Heart right ventricle (tissue), 16 donors: ENCODE measurements around the gene EEFSEC. TPM values are rescaled to one million over a fixed set of nuclear protein-coding genes. Genes with fewer than 3 reads are reported as not detected.

Experiments used
- ATAC-seq, 8 donors: fragments of 200-7000 bp; cut with Tn5 transposase; one replicate each; pipeline ENCODE4 v1.9.1; 2020; ENCODE audit warnings: mild to moderate bottlenecking in 8 of 8, moderate library complexity in 8 of 8, moderate number of reproducible peaks in 1 of 8
- DNase-seq, 2 donors: peaks; one replicate each; pipeline ENCODE4 v3.0.0-alpha.2; 2020
- H3K27ac ChIP-seq, 10 donors: fragments of 200-600 bp; sonication (generic) in 2 of 10; one replicate each; pipeline versions ENCODE4 v1.5.0 to v1.8.0; 2020 to 2022; ENCODE audit warnings: mild to moderate bottlenecking in 3 of 10
- H3K27me3 ChIP-seq, 7 donors: fragments of 200-600 bp; one replicate each; pipeline ENCODE4 v1.8.0; 2021 to 2022; ENCODE audit warnings: mild to moderate bottlenecking in 2 of 7
- H3K36me3 ChIP-seq, 9 donors: fragments of 200-600 bp; sonication (generic) in 1 of 9; one replicate each; pipeline versions ENCODE4 v1.5.0 to v1.8.0; 2020 to 2022; ENCODE audit warnings: mild to moderate bottlenecking in 2 of 9
- H3K4me1 ChIP-seq, 9 donors: fragments of 200-600 bp; sonication (generic) in 1 of 9; one replicate each; pipeline versions ENCODE4 v1.5.0 to v1.8.0; 2020 to 2022; ENCODE audit warnings: mild to moderate bottlenecking in 4 of 9
- H3K4me3 ChIP-seq, 10 donors: fragments of 200-600 bp; sonication (generic) in 2 of 10; one replicate each; pipeline versions ENCODE4 v1.5.0 to v1.8.0; 2020 to 2022; ENCODE audit warnings: mild to moderate bottlenecking in 7 of 10, moderate library complexity in 2 of 10
- H3K9me3 ChIP-seq, 11 donors: fragments of 200-600 bp in 10 of 11; sonication (generic) in 2 of 11; one replicate each; pipeline versions ENCODE4 v1.5.0 to v1.8.0; 2013 to 2022; ENCODE audit warnings: mild to moderate bottlenecking in 2 of 11, control low read depth in 1 of 11, moderate library complexity in 1 of 11
- WGBS, 2 donors: extraction: QIAGEN DNeasy Blood & Tissue Kit; methylation state at CpG; one replicate each; pipeline ENCODE4 v1.1.7; 2013; ENCODE audit warnings: inconsistent platforms in 1 of 2; 5-methylcytosine and 5-hydroxymethylcytosine counted together
- intact Hi-C, 10 donors: fragments of 100-400 bp; cut with DNase I; formaldehyde crosslinking; loops; one replicate each; pipeline versions ENCODE4 v1.11.1 to v1.14.2; 2022
- polyA plus RNA-seq, 2 donors: library from polyadenylated mRNA; stranded (reverse); fragments of 200-250 nt; gene quantifications; one replicate each; pipeline ENCODE4 v1.2.3, GENCODE V29; 2013
- total RNA-seq, 10 donors: library from RNA; stranded (reverse); fragmentation: NEBNext Ultra II Directional in 3 of 10; extraction: Animal tissue kit (Norgen Biotek cat#: 25700) in 3 of 10; gene quantifications; one replicate each; pipeline versions ENCODE4 v1.2.1 to v1.2.4, GENCODE V29; 2021 to 2023
- TF ChIP-seq, protein P1 (sequence below), 9 donors: fragments of 200-600 bp; sonication (generic) in 2 of 9; IDR thresholded peaks; one replicate each; pipeline versions ENCODE4 v1.5.0 to v1.8.0; 2021 to 2022; ENCODE audit warnings: antibody characterized with exemption in 9 of 9, mild to moderate bottlenecking in 5 of 9, moderate library complexity in 1 of 9
- donor health status: Arrhythmogenic right ventricular cardiomyopathy.
- donor health status: ischemic (EF 13 %, LVEDD 7.1; RV severe dilation, severe dysfunction).
- donor health status: healthy with polysubstance abuse.
- donor health status: DM: no; HTN: yes; CAD: no.
- donor health status: DM: no; HTN: no; CAD: no.
- donor health status: ischemic (EF 25% LVEDD 6.9; RV normal size, moderate dysfunction).
- donor health status: ischemic (EF 25% LVEDD 5.7; RV mildly dilated, moderate dysfunction).
- donor health status: healthy.
- donor health status: DM: yes; HTN: yes; CAD: no.
- donor health status: Ischemic cardiomyopathy.
- donor health status: ischemic (EF 35%, LVEDD 5.7; RV mildly dilated, moderate dysfunction).
- donor health status: nonischemic (EF 11% LVEDD 7.7; RV severe dilation, severe dysfunction).
- donor health status: DM: yes; HTN: yes; CAD: no.
- donor health status: PGD.
- donor health status: ischemic (EF 29% LVEDD 5.4; RV normal size, mild dysfunction).
- donor health status: nonischemic (EF 23%, LVEDD 6.1; RV moderate dilation, normal function).

EEFSEC gene
- total and polyA plus RNA-seq, 12 donors = 16.5 to 29.5 (median 25.0) TPM

DNA sequence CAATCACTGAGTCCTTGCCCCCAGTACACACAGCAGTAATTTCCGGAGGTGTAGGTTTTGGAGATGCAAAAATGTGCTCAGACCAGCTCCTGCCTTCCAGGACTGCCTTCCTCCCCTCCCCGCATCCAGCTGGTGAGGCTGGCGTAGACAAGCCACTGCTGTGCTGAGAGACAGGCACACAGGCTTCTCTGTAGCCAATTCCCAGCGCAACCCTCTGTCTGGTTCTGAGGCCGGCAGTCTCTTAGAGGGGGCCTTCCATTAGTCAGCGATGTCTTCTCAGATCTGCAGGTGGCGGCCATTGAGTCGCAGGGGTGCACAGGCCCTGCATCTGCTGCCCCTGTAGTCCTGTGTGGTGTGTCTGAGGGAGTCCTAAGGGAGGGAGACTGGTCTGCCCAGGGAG is 199.0 kb downstream of the EEFSEC start:
- peaks cover 0 to 19% (median 3%) of the 10 kb centered on the region in 9 donors for H3K4me1 ChIP-seq
- WGBS, 2 donors = 96 to 98% methylated on average over 8 of the region's 8 CpGs
- intact Hi-C loops = no loop called here
- H3K27ac ChIP-seq = no peak overlapping the region
- no peaks in the 10 kb centered on the region for H3K9me3 ChIP-seq
- DNase-seq (no peak), ATAC-seq (no peak)
- H3K4me3 ChIP-seq = no peak overlapping the region
- peaks cover 0 to 18% (median 0%) of the 10 kb centered on the region in 9 donors for H3K36me3 ChIP-seq
- TF ChIP-seq, protein P1, sequence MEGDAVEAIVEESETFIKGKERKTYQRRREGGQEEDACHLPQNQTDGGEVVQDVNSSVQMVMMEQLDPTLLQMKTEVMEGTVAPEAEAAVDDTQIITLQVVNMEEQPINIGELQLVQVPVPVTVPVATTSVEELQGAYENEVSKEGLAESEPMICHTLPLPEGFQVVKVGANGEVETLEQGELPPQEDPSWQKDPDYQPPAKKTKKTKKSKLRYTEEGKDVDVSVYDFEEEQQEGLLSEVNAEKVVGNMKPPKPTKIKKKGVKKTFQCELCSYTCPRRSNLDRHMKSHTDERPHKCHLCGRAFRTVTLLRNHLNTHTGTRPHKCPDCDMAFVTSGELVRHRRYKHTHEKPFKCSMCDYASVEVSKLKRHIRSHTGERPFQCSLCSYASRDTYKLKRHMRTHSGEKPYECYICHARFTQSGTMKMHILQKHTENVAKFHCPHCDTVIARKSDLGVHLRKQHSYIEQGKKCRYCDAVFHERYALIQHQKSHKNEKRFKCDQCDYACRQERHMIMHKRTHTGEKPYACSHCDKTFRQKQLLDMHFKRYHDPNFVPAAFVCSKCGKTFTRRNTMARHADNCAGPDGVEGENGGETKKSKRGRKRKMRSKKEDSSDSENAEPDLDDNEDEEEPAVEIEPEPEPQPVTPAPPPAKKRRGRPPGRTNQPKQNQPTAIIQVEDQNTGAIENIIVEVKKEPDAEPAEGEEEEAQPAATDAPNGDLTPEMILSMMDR (IDR thresholded peaks at IDR 0.05) = no peak
- no peaks in the 10 kb centered on the region for H3K27me3 ChIP-seq

DNA sequence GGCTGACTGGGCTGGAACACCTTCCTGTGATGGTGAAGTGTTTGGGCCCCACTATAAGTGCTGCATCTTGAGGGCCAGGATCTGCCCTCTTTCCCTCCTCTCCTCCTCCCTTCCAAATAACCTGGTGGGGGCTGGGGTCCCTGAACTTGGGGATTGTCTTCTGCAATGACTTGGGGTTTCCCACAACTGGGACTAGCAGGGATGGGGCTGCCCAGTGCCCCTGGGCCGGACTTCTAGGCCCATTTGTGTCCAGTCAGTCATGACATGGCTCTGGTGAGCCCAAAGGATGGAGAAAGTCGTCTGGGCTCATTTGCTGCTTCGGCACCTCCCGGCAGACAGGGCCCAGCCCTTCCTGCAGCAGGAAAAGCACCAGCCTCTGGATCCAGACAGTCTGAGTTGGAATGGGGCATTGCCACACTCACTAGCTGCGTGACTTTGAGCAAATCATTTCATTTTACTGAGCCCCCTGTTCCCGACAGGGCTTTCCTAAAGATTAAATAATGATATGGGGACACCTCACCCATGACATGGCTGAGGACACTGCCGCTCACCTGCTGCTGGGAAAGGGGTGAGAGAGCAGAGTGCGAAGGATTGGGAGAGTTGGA is 200.2 kb downstream of the EEFSEC start:
- intact Hi-C loops = no loop called here
- H3K36me3 ChIP-seq = peaks cover 0 to 18% (median 0%) of the 10 kb centered on the region in 9 donors
- H3K9me3 ChIP-seq = no peaks in the 10 kb centered on the region
- H3K27ac ChIP-seq = no peak overlapping the region
- 84 to 89% methylated on average over 8 of the region's 8 CpGs for WGBS, 2 donors
- H3K27me3 ChIP-seq = no peaks in the 10 kb centered on the region
- ATAC-seq (no peak), DNase-seq (no peak)
- H3K4me1 ChIP-seq = peaks cover 0 to 19% (median 3%) of the 10 kb centered on the region in 9 donors
- TF ChIP-seq, protein P1 (IDR thresholded peaks at IDR 0.05) = no peak
- no peak overlapping the region for H3K4me3 ChIP-seq

DNA sequence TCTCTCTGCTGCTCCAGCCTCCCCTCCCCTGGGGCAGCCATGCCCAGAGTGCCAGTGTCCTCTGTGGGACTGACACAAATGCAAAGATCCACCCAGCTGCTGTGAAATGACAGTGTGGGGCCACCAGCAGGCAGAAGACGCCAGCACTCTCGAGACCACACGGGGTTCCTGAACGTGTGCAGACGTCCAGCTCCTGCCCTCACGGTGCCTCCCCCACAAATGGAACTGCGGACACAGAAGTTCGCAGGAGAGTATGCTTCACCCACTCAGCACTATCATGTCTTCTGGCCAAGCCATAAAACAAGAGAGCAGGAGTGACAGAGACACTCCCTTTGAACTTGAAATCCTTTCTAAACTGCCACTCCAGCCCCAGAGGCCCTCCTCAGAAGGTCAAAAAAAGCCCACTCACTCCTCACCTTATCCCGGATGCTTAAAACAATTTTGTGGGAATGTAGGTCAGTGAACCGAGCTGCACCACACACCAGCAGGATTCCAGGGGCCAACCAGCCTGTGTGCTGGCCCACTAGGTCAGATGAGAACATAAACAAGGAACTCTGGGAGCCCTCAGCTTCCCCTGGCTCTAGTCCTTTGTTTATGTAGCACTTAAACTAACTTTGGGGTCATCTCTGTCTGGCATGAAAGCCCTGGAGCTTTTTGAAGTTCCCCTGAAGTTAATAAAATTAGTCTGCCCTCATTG is 200.9 kb downstream of the EEFSEC start:
- no peak overlapping the region for H3K27ac ChIP-seq
- DNase-seq = no peak
- peaks cover 0 to 16% (median 0%) of the 10 kb centered on the region in 9 donors for H3K4me1 ChIP-seq
- WGBS, 2 donors = 82 to 85% methylated on average over 10 of the region's 10 CpGs
- H3K36me3 ChIP-seq = peaks cover 0 to 20% (median 0%) of the 10 kb centered on the region in 9 donors
- H3K9me3 ChIP-seq = no peaks in the 10 kb centered on the region
- H3K4me3 ChIP-seq = no peak overlapping the region
- intact Hi-C loops = no loop called here
- no peak for ATAC-seq
- TF ChIP-seq, protein P1 (IDR thresholded peaks at IDR 0.05) = no peak
- no peaks in the 10 kb centered on the region for H3K27me3 ChIP-seq

DNA sequence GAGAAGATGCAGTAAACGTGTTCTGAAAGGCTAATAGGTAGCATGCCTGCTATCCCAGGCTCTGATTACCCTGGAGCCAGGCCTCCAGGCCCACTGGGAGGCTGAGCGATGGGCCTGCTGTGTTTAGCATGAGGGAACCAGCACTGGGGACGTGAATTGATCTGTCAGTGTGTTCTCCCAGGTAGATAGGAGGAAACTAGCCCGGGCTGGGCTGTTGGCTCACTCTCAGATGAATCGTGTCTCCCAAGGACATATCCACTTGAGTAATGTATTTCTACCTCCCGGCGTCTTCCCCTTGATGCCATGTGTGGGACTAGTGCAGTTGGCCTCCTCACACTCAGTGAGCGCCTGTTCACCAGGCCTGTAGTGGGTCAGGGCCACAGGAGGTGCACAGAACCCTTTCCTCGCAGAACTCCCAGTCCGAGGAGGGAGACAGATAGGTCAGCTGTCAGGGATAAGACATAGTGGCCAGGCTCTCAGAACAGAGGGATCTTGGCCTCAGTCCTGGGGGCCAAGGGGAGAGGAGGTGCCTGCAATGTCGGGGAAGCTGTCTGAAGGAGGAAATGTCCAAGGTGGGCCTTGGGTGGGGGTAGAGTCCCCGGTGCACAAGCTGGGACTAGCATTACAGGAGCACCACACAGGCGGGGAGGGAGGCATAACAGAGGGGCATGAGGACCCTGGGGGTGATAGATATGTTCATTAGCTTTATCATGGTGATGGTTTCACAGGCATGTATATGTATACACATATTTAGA is 201.7 kb downstream of the EEFSEC start:
- no peak overlapping the region for H3K27ac ChIP-seq

More for the DNA sequence above, 201.7 kb downstream of the EEFSEC start:
- ATAC-seq (no peak), DNase-seq (no peak)
- Histone ChIP-seq H3K4me3 (no peak overlapping the region), H3K36me3 (peaks cover 0 to 24% (median 0%) of the 10 kb centered on the region in 9 donors), H3K27me3 (no peaks in the 10 kb centered on the region), H3K9me3 (no peaks in the 10 kb centered on the region), H3K4me1 (peaks cover 0 to 18% (median 3%) of the 10 kb centered on the region in 9 donors)
- TF ChIP-seq, protein P1 (IDR thresholded peaks at IDR 0.05) = no peak
- intact Hi-C loops = no loop called here
- WGBS, 2 donors = 84 to 92% methylated on average over 13 of the region's 13 CpGs
